ENCODE results near the gene MAP3K10. TPM values are rescaled to one million over a fixed set of nuclear protein-coding genes. Genes with fewer than 3 reads are reported as not detected.

MAP3K10 gene
- total RNA-seq, 1 donor from 2014 or later = 31.4 TPM

DNA sequence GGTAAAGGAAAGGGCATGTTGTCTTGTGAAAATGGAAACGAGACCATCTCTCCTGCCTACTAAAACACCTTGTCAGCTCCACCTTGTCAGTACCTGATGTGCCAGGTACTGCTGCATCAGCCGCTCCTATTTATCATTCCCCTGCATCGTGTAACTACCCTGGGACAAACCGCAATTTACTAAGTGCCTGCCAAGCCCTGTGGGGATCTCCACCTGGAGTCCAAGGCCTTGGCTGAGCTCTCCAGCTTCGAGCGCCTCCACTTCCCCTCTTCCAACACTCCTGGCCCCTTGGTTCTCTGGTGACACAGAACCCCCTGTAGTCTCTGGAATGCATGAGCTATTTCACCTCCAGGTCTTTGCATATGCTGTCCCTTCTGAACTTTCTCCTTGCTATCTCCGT, 61.2 kb downstream of the MAP3K10 start:
- TF ChIP-seq, protein P1, sequence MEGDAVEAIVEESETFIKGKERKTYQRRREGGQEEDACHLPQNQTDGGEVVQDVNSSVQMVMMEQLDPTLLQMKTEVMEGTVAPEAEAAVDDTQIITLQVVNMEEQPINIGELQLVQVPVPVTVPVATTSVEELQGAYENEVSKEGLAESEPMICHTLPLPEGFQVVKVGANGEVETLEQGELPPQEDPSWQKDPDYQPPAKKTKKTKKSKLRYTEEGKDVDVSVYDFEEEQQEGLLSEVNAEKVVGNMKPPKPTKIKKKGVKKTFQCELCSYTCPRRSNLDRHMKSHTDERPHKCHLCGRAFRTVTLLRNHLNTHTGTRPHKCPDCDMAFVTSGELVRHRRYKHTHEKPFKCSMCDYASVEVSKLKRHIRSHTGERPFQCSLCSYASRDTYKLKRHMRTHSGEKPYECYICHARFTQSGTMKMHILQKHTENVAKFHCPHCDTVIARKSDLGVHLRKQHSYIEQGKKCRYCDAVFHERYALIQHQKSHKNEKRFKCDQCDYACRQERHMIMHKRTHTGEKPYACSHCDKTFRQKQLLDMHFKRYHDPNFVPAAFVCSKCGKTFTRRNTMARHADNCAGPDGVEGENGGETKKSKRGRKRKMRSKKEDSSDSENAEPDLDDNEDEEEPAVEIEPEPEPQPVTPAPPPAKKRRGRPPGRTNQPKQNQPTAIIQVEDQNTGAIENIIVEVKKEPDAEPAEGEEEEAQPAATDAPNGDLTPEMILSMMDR (IDR thresholded peaks at IDR 0.05; ENCODE audit: unreplicated experiment) = no peak
- Mint-ChIP-seq H3K36me3 (peaks cover 33% of the 10 kb centered on the region), H3K4me1 (no peaks in the 10 kb centered on the region), H3K9me3 (no peaks in the 10 kb centered on the region), H3K27me3 (ENCODE audit: low read depth) (no peaks in the 10 kb centered on the region), H3K4me3 (no peak overlapping the region), H3K27ac (no peak overlapping the region)
- DNase-seq (ENCODE audit: low spot score in 2 of 2, unreplicated experiment in 2 of 2) = no peak

DNA sequence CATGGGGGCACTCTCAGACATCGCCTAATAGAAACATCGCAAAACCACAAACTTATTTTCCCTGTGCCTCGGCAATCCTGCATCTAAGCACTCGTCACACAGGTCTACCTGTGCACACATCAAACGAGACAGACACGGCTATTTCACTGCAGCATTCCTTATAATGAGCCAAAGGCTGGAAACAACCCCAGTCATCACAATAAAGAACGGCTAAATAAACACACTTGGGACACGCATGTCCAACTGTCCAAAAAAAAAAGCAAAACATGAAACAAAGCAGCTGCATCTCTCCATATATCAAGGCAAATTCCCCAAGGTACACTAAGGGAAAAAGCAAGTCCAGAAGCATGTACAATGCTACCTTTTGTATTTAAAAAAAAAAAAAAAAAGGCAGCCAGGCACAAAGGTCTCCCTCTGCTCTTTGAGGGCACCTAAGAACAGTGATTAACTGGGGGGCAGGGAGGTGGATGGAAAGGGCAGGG, 62.4 kb downstream of the MAP3K10 start:
- DNase-seq (ENCODE audit: low spot score in 2 of 2, unreplicated experiment in 2 of 2) = no peak
- H3K27me3 Mint-ChIP-seq (ENCODE audit: low read depth) = no peaks in the 10 kb centered on the region
- H3K9me3 Mint-ChIP-seq = no peaks in the 10 kb centered on the region
- H3K4me1 Mint-ChIP-seq = no peaks in the 10 kb centered on the region
- H3K27ac Mint-ChIP-seq = no peak overlapping the region
- H3K36me3 Mint-ChIP-seq = peaks cover 33% of the 10 kb centered on the region
- no peak overlapping the region for H3K4me3 Mint-ChIP-seq
- TF ChIP-seq, protein P1 (IDR thresholded peaks at IDR 0.05; ENCODE audit: unreplicated experiment) = no peak

DNA sequence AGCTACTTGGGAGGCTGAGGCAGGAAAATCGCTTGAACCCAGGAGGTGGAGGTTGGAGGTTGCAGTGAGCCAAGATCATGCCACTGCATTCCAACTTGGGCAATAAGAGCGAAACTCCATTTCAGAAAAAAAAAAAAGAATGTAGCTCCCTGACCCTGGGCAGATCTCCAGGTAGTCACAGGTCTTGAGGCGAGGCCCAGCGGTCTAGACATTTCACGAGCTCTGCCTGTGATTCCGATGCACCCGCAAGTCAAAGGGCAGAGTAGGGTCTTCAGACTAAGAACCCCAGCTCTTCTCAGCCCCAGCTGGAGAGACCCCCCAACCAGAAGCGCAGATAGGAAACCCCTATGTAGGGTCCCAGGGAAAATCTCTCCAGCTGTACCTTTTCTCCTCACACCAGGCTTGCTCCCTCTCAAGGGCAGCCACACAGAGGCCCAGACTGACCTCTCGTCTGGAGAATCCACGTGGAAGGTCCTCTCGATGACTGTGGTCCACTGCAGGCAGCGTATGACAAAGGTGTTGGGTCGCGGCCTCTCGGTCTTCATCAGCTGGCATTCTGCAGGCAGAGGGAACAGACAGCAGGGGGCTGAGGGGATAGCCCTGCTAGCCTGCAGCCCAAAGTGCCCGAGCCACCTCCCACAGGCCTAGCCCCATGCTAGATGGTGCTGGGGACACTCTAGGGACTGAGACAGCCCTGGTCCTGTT, 63.6 kb downstream of the MAP3K10 start:
- no peak for DNase-seq (ENCODE audit: low spot score in 2 of 2, unreplicated experiment in 2 of 2)
- H3K4me1 Mint-ChIP-seq = no peaks in the 10 kb centered on the region
- no peak overlapping the region for H3K27ac Mint-ChIP-seq
- no peaks in the 10 kb centered on the region for H3K9me3 Mint-ChIP-seq
- no peaks in the 10 kb centered on the region for H3K27me3 Mint-ChIP-seq (ENCODE audit: low read depth)
- H3K4me3 Mint-ChIP-seq = no peak overlapping the region
- TF ChIP-seq, protein P1 (IDR thresholded peaks at IDR 0.05; ENCODE audit: unreplicated experiment) = no peak
- H3K36me3 Mint-ChIP-seq = peaks cover 30% of the 10 kb centered on the region

DNA sequence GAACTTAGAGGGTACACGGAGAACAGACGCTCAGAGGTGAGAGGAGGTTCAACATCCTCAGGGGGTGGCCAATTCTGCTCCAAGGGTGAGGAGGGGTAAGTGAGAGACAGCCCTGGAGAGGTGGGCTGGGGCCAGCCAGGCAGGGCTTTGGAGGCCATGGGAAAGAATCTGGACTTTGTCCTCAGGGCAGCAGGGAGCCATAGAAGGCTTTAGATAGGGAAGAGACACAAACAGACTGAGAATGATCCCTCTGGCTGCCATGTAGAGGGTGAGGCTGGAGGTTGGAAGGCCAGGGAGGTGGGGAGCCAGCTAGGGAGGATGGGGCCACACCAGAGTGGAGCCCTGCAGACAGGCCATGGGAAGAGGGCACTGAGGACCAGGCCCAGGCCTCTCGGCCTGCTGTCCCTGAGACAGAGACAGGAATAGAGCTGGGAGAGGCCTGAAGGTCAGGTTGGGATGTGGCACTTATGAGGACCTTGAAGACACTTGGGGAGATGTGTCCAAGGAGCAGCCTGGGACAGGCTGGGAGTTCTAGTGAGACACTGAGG, 64.5 kb downstream of the MAP3K10 start:
- H3K4me3 Mint-ChIP-seq = no peak overlapping the region
- no peak for DNase-seq (ENCODE audit: low spot score in 2 of 2, unreplicated experiment in 2 of 2)
- H3K36me3 Mint-ChIP-seq = peaks cover 30% of the 10 kb centered on the region
- no peaks in the 10 kb centered on the region for H3K9me3 Mint-ChIP-seq
- H3K4me1 Mint-ChIP-seq = no peaks in the 10 kb centered on the region
- no peak overlapping the region for H3K27ac Mint-ChIP-seq
- TF ChIP-seq, protein P1 (IDR thresholded peaks at IDR 0.05; ENCODE audit: unreplicated experiment) = no peak
- H3K27me3 Mint-ChIP-seq (ENCODE audit: low read depth) = no peaks in the 10 kb centered on the region

DNA sequence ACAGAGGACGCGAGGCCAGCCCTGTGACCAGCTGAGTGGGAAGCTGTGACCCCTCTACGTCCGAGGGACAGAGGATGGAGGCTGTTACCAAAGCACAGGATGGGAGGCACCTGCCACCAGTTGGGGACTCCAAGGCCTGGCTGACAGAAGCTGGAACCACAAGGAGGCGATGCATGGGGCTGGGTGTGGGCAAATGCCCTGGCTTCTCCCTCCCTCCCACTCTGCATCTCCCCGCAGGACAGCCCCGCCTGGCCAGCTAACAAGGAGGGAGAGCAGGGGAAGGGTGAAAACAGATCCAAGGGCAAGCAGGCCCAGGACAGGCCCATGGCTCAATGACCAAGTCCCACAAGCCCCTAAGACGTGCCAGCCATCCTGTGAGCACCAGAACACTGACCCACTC, 65.3 kb downstream of the MAP3K10 start:
- H3K27ac Mint-ChIP-seq = no peak overlapping the region

More for the DNA sequence above, 65.3 kb downstream of the MAP3K10 start:
- H3K27me3 Mint-ChIP-seq (ENCODE audit: low read depth) = no peaks in the 10 kb centered on the region
- no peak for DNase-seq (ENCODE audit: low spot score in 2 of 2, unreplicated experiment in 2 of 2)
- TF ChIP-seq, protein P1 (IDR thresholded peaks at IDR 0.05; ENCODE audit: unreplicated experiment) = no peak
- no peak overlapping the region for H3K4me3 Mint-ChIP-seq
- H3K4me1 Mint-ChIP-seq = no peaks in the 10 kb centered on the region
- H3K9me3 Mint-ChIP-seq = no peaks in the 10 kb centered on the region
- H3K36me3 Mint-ChIP-seq = peaks cover 31% of the 10 kb centered on the region
